Gastroesophageal sphincter (tissue), 2 donors: Measurements from ENCODE around the gene CENPM.

Source experiments
- EP300 ChIP-seq: sonication (generic); formaldehyde crosslinking; IDR thresholded peaks from one replicate; pipeline ENCODE4 v1.6.1; 2017; ENCODE audit warnings: antibody characterized with exemption, mild to moderate bottlenecking
- POLR2A ChIP-seq, 2 donors: fragments of 450-650 bp; IDR thresholded peaks; one replicate each; pipeline ENCODE4 v1.6.1; 2017; ENCODE audit warnings: antibody characterized with exemption in 2 of 2, mild to moderate bottlenecking in 2 of 2, moderate library complexity in 1 of 2

- TF ChIP-seq POLR2A (IDR thresholded peaks at IDR 0.05) (no peak), EP300 (no peak)
Measured at GRCh38 chr22:41898645-41899044, 48.3 kb downstream of the CENPM start.
